GM12892 (cell line): Measurements from ENCODE around the gene DPP4.

Source experiments
- POLR2A ChIP-seq: IDR thresholded peaks from 2 replicates; pipeline ENCODE4 v1.6.1; 2011; ENCODE audit warnings: low read depth, low read length, control low read depth
- TAF1 ChIP-seq: IDR thresholded peaks from 2 replicates; pipeline ENCODE4 v1.6.1; 2011; ENCODE audit warnings: low read depth, mild to moderate bottlenecking, control low read depth, low read length, borderline replicate concordance

GRCh38 chr2:161983331-161983651, 90.7 kb downstream of the DPP4 start:
- TF ChIP-seq POLR2A (no peak), TAF1 (no peak)
